Measurements from ENCODE around the gene HS3ST3B1.

HS3ST3B1 gene

GRCh38 chr17:14360856-14361255 is 60.0 kb downstream of the HS3ST3B1 start:
- no peaks in the 10 kb centered on the region for H3K27me3 ChIP-seq (ENCODE audit: control insufficient read depth in 1 of 2, insufficient read depth in 2 of 2, low read length in 2 of 2)
- no peaks in the 10 kb centered on the region for H3K4me1 ChIP-seq (ENCODE audit: control insufficient read depth, insufficient read depth, low read length)
- H3K9me3 ChIP-seq (ENCODE audit: control insufficient read depth in 2 of 2, low read length in 2 of 2), result no peaks in the 10 kb centered on the region
- H3K36me3 ChIP-seq (ENCODE audit: control insufficient read depth in 2 of 2, insufficient read depth in 2 of 2, low read length in 2 of 2), result no peaks in the 10 kb centered on the region
- no peak overlapping the region for H3K4me3 ChIP-seq (ENCODE audit: low read length in 2 of 2)
- H3K9ac ChIP-seq (ENCODE audit: low read length in 2 of 2), result no peak overlapping the region
- H3K27ac ChIP-seq (ENCODE audit: low read length), result no peak overlapping the region

DNA sequence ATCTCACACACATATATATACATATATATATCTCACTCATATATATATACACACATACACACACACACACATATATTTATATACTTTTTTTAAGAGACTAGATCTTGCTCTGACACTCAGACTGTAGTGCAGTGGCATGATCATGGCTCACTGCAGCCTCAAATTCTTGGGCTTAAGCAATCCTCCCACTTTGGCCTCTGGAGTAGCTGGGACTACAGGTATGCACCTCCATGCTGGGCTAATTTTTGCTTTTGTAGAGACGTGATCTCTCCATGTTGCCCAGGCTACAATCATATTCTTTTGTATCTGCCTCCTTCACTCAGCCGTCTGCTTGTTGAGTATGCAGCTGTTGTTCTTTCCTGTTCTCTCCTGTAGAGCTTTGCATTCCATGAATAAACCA is 60.6 kb downstream of the HS3ST3B1 start:
- Histone ChIP-seq H3K4me3 (ENCODE audit: low read length in 2 of 2) (no peak overlapping the region), H3K9me3 (ENCODE audit: control insufficient read depth in 2 of 2, low read length in 2 of 2) (no peaks in the 10 kb centered on the region), H3K4me1 (ENCODE audit: control insufficient read depth, insufficient read depth, low read length) (no peaks in the 10 kb centered on the region), H3K36me3 (ENCODE audit: control insufficient read depth in 2 of 2, insufficient read depth in 2 of 2, low read length in 2 of 2) (no peaks in the 10 kb centered on the region), H3K27me3 (ENCODE audit: control insufficient read depth in 1 of 2, insufficient read depth in 2 of 2, low read length in 2 of 2) (no peaks in the 10 kb centered on the region), H3K9ac (ENCODE audit: low read length in 2 of 2) (no peak overlapping the region), H3K27ac (ENCODE audit: low read length) (no peak overlapping the region)

- Histone ChIP-seq H3K9me3 (ENCODE audit: control insufficient read depth in 2 of 2, low read length in 2 of 2) (no peaks in the 10 kb centered on the region), H3K36me3 (ENCODE audit: control insufficient read depth in 2 of 2, insufficient read depth in 2 of 2, low read length in 2 of 2) (no peaks in the 10 kb centered on the region), H3K27ac (ENCODE audit: low read length) (no peak overlapping the region), H3K4me3 (ENCODE audit: low read length in 2 of 2) (no peak overlapping the region), H3K27me3 (ENCODE audit: control insufficient read depth in 1 of 2, insufficient read depth in 2 of 2, low read length in 2 of 2) (no peaks in the 10 kb centered on the region), H3K4me1 (ENCODE audit: control insufficient read depth, insufficient read depth, low read length) (no peaks in the 10 kb centered on the region), H3K9ac (ENCODE audit: low read length in 2 of 2) (no peak overlapping the region)
Observed at GRCh38 chr17:14361945-14362508, 61.1 kb downstream of the HS3ST3B1 start.

GRCh38 chr17:14366199-14366598 is 65.3 kb downstream of the HS3ST3B1 start:
- Histone ChIP-seq H3K4me3 (ENCODE audit: low read length in 2 of 2) (no peak overlapping the region), H3K9ac (ENCODE audit: low read length in 2 of 2) (no peak overlapping the region), H3K36me3 (ENCODE audit: control insufficient read depth in 2 of 2, insufficient read depth in 2 of 2, low read length in 2 of 2) (no peaks in the 10 kb centered on the region), H3K27ac (ENCODE audit: low read length) (no peak overlapping the region), H3K27me3 (ENCODE audit: control insufficient read depth in 1 of 2, insufficient read depth in 2 of 2, low read length in 2 of 2) (peaks cover 0 to 3% of the 10 kb centered on the region in 2 donors), H3K9me3 (ENCODE audit: control insufficient read depth in 2 of 2, low read length in 2 of 2) (no peaks in the 10 kb centered on the region), H3K4me1 (ENCODE audit: control insufficient read depth, insufficient read depth, low read length) (no peaks in the 10 kb centered on the region)

GRCh38 chr17:14372461-14372860 is 71.6 kb downstream of the HS3ST3B1 start:
- no peak overlapping the region for H3K9ac ChIP-seq (ENCODE audit: low read length in 2 of 2)
- no peaks in the 10 kb centered on the region for H3K9me3 ChIP-seq (ENCODE audit: control insufficient read depth in 2 of 2, low read length in 2 of 2)
- H3K4me3 ChIP-seq (ENCODE audit: low read length in 2 of 2), result no peak overlapping the region
- H3K27me3 ChIP-seq (ENCODE audit: control insufficient read depth in 1 of 2, insufficient read depth in 2 of 2, low read length in 2 of 2), result peaks cover 0 to 5% of the 10 kb centered on the region in 2 donors
- no peaks in the 10 kb centered on the region for H3K4me1 ChIP-seq (ENCODE audit: control insufficient read depth, insufficient read depth, low read length)
- H3K27ac ChIP-seq (ENCODE audit: low read length), result no peak overlapping the region
- no peaks in the 10 kb centered on the region for H3K36me3 ChIP-seq (ENCODE audit: control insufficient read depth in 2 of 2, insufficient read depth in 2 of 2, low read length in 2 of 2)

DNA sequence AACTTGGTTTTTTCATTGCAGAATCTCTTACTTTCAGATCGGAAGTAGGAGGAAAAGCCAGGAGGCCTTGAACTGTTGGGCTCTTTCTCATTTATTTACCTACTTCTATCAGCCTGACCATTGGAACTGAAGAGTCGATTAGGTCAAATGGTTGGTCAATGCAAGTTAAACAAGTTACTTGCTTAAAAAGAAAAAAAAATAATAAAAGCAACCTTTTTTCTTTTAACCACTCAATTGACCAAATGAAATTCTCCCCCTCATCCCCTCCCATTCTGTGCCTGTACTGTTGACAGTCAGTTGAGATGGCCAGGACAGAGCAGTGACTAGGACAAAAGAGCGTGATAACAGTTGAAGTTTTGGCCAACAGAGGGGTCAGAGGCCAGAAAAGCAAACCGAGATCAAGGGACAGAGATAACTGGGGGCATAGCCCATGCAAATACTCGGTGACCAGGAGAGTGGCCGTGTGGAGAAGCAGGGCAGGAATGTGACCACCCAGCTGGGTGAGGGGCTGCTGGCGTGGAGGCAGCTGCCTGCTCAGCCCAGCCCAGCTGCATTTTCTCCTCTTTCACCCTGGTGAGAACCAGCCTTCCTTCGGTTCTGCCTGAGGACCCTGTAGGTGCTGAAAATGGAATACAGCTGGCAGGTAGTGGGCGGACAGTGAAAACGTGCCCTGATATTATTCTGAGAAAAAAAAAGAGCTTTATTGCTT is 72.2 kb downstream of the HS3ST3B1 start:
- H3K27me3 ChIP-seq (ENCODE audit: control insufficient read depth in 1 of 2, insufficient read depth in 2 of 2, low read length in 2 of 2), result peaks cover 0 to 5% of the 10 kb centered on the region in 2 donors
- no peaks in the 10 kb centered on the region for H3K4me1 ChIP-seq (ENCODE audit: control insufficient read depth, insufficient read depth, low read length)
- no peak overlapping the region for H3K27ac ChIP-seq (ENCODE audit: low read length)

GRCh38 chr17:14373614-14374259 is 72.9 kb downstream of the HS3ST3B1 start:
- H3K27me3 ChIP-seq (ENCODE audit: control insufficient read depth in 1 of 2, insufficient read depth in 2 of 2, low read length in 2 of 2), result peaks cover 0 to 5% of the 10 kb centered on the region in 2 donors
- H3K9me3 ChIP-seq (ENCODE audit: control insufficient read depth in 2 of 2, low read length in 2 of 2), result no peaks in the 10 kb centered on the region
- H3K4me3 ChIP-seq (ENCODE audit: low read length in 2 of 2), result no peak overlapping the region
- H3K9ac ChIP-seq (ENCODE audit: low read length in 2 of 2), result no peak overlapping the region
- no peaks in the 10 kb centered on the region for H3K36me3 ChIP-seq (ENCODE audit: control insufficient read depth in 2 of 2, insufficient read depth in 2 of 2, low read length in 2 of 2)
- no peaks in the 10 kb centered on the region for H3K4me1 ChIP-seq (ENCODE audit: control insufficient read depth, insufficient read depth, low read length)
- no peak overlapping the region for H3K27ac ChIP-seq (ENCODE audit: low read length)

More for the DNA sequence above, 72.2 kb downstream of the HS3ST3B1 start:
- Histone ChIP-seq H3K9me3 (ENCODE audit: control insufficient read depth in 2 of 2, low read length in 2 of 2) (no peaks in the 10 kb centered on the region), H3K4me3 (ENCODE audit: low read length in 2 of 2) (no peak overlapping the region), H3K9ac (ENCODE audit: low read length in 2 of 2) (no peak overlapping the region), H3K36me3 (ENCODE audit: control insufficient read depth in 2 of 2, insufficient read depth in 2 of 2, low read length in 2 of 2) (no peaks in the 10 kb centered on the region)

GRCh38 chr17:14374268-14374667 is 73.4 kb downstream of the HS3ST3B1 start:
- Histone ChIP-seq H3K4me1 (ENCODE audit: control insufficient read depth, insufficient read depth, low read length) (no peaks in the 10 kb centered on the region), H3K9ac (ENCODE audit: low read length in 2 of 2) (no peak overlapping the region)

GRCh38 chr17:14376666-14377065 is 75.8 kb downstream of the HS3ST3B1 start:
- no peaks in the 10 kb centered on the region for H3K9me3 ChIP-seq (ENCODE audit: control insufficient read depth in 2 of 2, low read length in 2 of 2)
- H3K9ac ChIP-seq (ENCODE audit: low read length in 2 of 2), result no peak overlapping the region
- H3K27me3 ChIP-seq (ENCODE audit: control insufficient read depth in 1 of 2, insufficient read depth in 2 of 2, low read length in 2 of 2), result peaks cover 0 to 2% of the 10 kb centered on the region in 2 donors
- H3K4me1 ChIP-seq (ENCODE audit: control insufficient read depth, insufficient read depth, low read length), result no peaks in the 10 kb centered on the region
- no peak overlapping the region for H3K4me3 ChIP-seq (ENCODE audit: low read length in 2 of 2)
- no peak overlapping the region for H3K27ac ChIP-seq (ENCODE audit: low read length)
- no peaks in the 10 kb centered on the region for H3K36me3 ChIP-seq (ENCODE audit: control insufficient read depth in 2 of 2, insufficient read depth in 2 of 2, low read length in 2 of 2)

More at GRCh38 chr17:14374268-14374667, 73.4 kb downstream of the HS3ST3B1 start:
- H3K27me3 ChIP-seq (ENCODE audit: control insufficient read depth in 1 of 2, insufficient read depth in 2 of 2, low read length in 2 of 2), result peaks cover 0 to 5% of the 10 kb centered on the region in 2 donors
- H3K36me3 ChIP-seq (ENCODE audit: control insufficient read depth in 2 of 2, insufficient read depth in 2 of 2, low read length in 2 of 2), result no peaks in the 10 kb centered on the region
- H3K9me3 ChIP-seq (ENCODE audit: control insufficient read depth in 2 of 2, low read length in 2 of 2), result no peaks in the 10 kb centered on the region
- H3K27ac ChIP-seq (ENCODE audit: low read length), result no peak overlapping the region
- H3K4me3 ChIP-seq (ENCODE audit: low read length in 2 of 2), result no peak overlapping the region

GRCh38 chr17:14381606-14382005 is 80.7 kb downstream of the HS3ST3B1 start:
- no peaks in the 10 kb centered on the region for H3K4me1 ChIP-seq (ENCODE audit: control insufficient read depth, insufficient read depth, low read length)
- H3K27ac ChIP-seq (ENCODE audit: low read length), result no peak overlapping the region
- no peak overlapping the region for H3K4me3 ChIP-seq (ENCODE audit: low read length in 2 of 2)
- peaks cover 0 to 7% of the 10 kb centered on the region in 2 donors for H3K9me3 ChIP-seq (ENCODE audit: control insufficient read depth in 2 of 2, low read length in 2 of 2)
- H3K27me3 ChIP-seq (ENCODE audit: control insufficient read depth in 1 of 2, insufficient read depth in 2 of 2, low read length in 2 of 2), result no peaks in the 10 kb centered on the region
- H3K36me3 ChIP-seq (ENCODE audit: control insufficient read depth in 2 of 2, insufficient read depth in 2 of 2, low read length in 2 of 2), result no peaks in the 10 kb centered on the region
- H3K9ac ChIP-seq (ENCODE audit: low read length in 2 of 2), result no peak overlapping the region

DNA sequence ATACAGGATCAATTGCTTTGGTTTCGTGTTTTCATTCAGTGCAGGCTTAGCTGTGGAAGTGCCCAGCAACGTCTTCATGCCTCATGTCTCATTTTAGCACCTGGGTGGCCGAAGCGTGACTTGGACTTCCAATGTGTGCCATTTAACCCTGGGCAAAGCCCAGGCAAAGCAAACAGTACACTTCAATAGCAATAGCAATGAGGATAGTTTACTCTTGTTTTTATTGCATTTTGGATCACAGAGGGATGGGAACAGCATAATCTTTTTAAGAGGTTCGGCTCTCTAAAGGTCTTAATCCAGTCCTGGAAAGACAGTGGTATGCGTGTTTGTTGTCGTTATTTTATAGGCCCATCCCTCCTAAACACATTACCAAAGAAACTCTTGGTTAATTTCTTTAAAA is 86.2 kb downstream of the HS3ST3B1 start:
- Histone ChIP-seq H3K4me3 (ENCODE audit: low read length in 2 of 2) (no peak overlapping the region), H3K9ac (ENCODE audit: low read length in 2 of 2) (no peak overlapping the region), H3K9me3 (ENCODE audit: control insufficient read depth in 2 of 2, low read length in 2 of 2) (peaks cover 2 to 9% of the 10 kb centered on the region in 2 donors), H3K27me3 (ENCODE audit: control insufficient read depth in 1 of 2, insufficient read depth in 2 of 2, low read length in 2 of 2) (no peaks in the 10 kb centered on the region), H3K27ac (ENCODE audit: low read length) (no peak overlapping the region), H3K36me3 (ENCODE audit: control insufficient read depth in 2 of 2, insufficient read depth in 2 of 2, low read length in 2 of 2) (no peaks in the 10 kb centered on the region), H3K4me1 (ENCODE audit: control insufficient read depth, insufficient read depth, low read length) (no peaks in the 10 kb centered on the region)

Data from stomach smooth muscle (tissue), 2 donors.